GM06990 (cell line): ENCODE results near the gene LRRC1.

Source experiments
- DNase-seq: peaks from one replicate; pipeline ENCODE4 v3.0.0-alpha.2; 2011; ENCODE audit not compliant: insufficient read length; ENCODE audit errors: extremely low read depth
- H3K27me3 ChIP-seq: replicated peaks from 2 replicates; pipeline ENCODE4 v1.6.0; 2011; ENCODE audit warnings: low read length; ENCODE audit not compliant: control insufficient read depth, insufficient read depth
- H3K36me3 ChIP-seq: 2 replicates; pipeline ENCODE4 v1.5.1; 2011; ENCODE audit warnings: low read length; ENCODE audit not compliant: control insufficient read depth, insufficient read depth
- H3K4me3 ChIP-seq: replicated peaks from 2 replicates; pipeline ENCODE4 v1.5.1; 2011; ENCODE audit warnings: low read depth, mild to moderate bottlenecking, control low read depth, low read length
- CTCF ChIP-seq: IDR thresholded peaks from 2 replicates; pipeline ENCODE4 v1.5.1; 2011; ENCODE audit warnings: low read length, control low read depth, mild to moderate bottlenecking, inconsistent platforms; ENCODE audit not compliant: insufficient read depth, poor library complexity, severe bottlenecking

LRRC1 gene

GRCh38 chr6:53916804-53917463 lies 122.1 kb downstream of the LRRC1 start:
- Histone ChIP-seq H3K36me3 (no peaks in the 10 kb centered on the region), H3K27me3 (no peaks in the 10 kb centered on the region), H3K4me3 (no peak overlapping the region)
- TF ChIP-seq CTCF, result no peak
- DNase-seq, result no peak

GRCh38 chr6:53917464-53917842 lies 122.6 kb downstream of the LRRC1 start:
- H3K27me3 ChIP-seq, result no peaks in the 10 kb centered on the region
- no peaks in the 10 kb centered on the region for H3K36me3 ChIP-seq
- no peak overlapping the region for H3K4me3 ChIP-seq
- DNase-seq, result no peak
- TF ChIP-seq CTCF, result no peak

GRCh38 chr6:53918854-53919510 lies 124.2 kb downstream of the LRRC1 start:
- no peaks in the 10 kb centered on the region for H3K27me3 ChIP-seq
- no peak for DNase-seq
- no peaks in the 10 kb centered on the region for H3K36me3 ChIP-seq
- H3K4me3 ChIP-seq, result no peak overlapping the region
- TF ChIP-seq CTCF, result no peak

GRCh38 chr6:53919881-53920360 lies 125.1 kb downstream of the LRRC1 start:
- DNase-seq, result no peak
- no peak for TF ChIP-seq CTCF
- no peaks in the 10 kb centered on the region for H3K36me3 ChIP-seq
- H3K27me3 ChIP-seq, result no peaks in the 10 kb centered on the region
- no peak overlapping the region for H3K4me3 ChIP-seq

- H3K4me3 ChIP-seq, result no peak overlapping the region
- TF ChIP-seq CTCF, result no peak
- H3K36me3 ChIP-seq, result no peaks in the 10 kb centered on the region
These were observed 126.1 kb downstream of the LRRC1 start for GRCh38 chr6:53920881-53921280.

GRCh38 chr6:53921639-53922038 lies 126.8 kb downstream of the LRRC1 start:
- Histone ChIP-seq H3K4me3 (no peak overlapping the region), H3K36me3 (no peaks in the 10 kb centered on the region), H3K27me3 (no peaks in the 10 kb centered on the region)
- no peak for DNase-seq
- TF ChIP-seq CTCF, result no peak

More at GRCh38 chr6:53920881-53921280, 126.1 kb downstream of the LRRC1 start:
- no peaks in the 10 kb centered on the region for H3K27me3 ChIP-seq
- no peak for DNase-seq
